Retinal pigment epithelial cell (primary cell): ENCODE data around the gene GALNT17.

ENCODE experiments used
- DNase-seq: peaks from one replicate; pipeline ENCODE4 v3.0.0-alpha.2; 2010; ENCODE audit warnings: low read depth
- H3K4me3 ChIP-seq: 2 replicates; pipeline ENCODE4 v1.5.1; 2011; ENCODE audit warnings: mild to moderate bottlenecking, low read length, control low read depth, moderate library complexity
- CTCF ChIP-seq: conservative IDR thresholded peaks from 2 replicates; pipeline ENCODE4 v1.5.1; 2011; ENCODE audit warnings: low read depth, low read length, control low read depth, inconsistent platforms

The GALNT17 gene

GRCh38 chr7:71157757-71158156 lies 25.8 kb downstream of the GALNT17 start:
- DNase-seq, result no peak
- H3K4me3 ChIP-seq, result no peak overlapping the region
- no peak for TF ChIP-seq CTCF

- no peak overlapping the region for H3K4me3 ChIP-seq
- no peak for TF ChIP-seq CTCF
- no peak for DNase-seq
Observed at GRCh38 chr7:71165708-71166107, 33.8 kb downstream of the GALNT17 start.

- DNase-seq, result no peak
- TF ChIP-seq CTCF, result no peak
- no peak overlapping the region for H3K4me3 ChIP-seq
Observed at GRCh38 chr7:71171476-71171875, 39.5 kb downstream of the GALNT17 start.

GRCh38 chr7:71173955-71174354 lies 42.0 kb downstream of the GALNT17 start:
- TF ChIP-seq CTCF, result no peak
- DNase-seq, result no peak
- no peak overlapping the region for H3K4me3 ChIP-seq

- no peak for DNase-seq
- no peak for TF ChIP-seq CTCF
Observed at GRCh38 chr7:71182438-71182935, 50.5 kb downstream of the GALNT17 start.

GRCh38 chr7:71184136-71184535 lies 52.2 kb downstream of the GALNT17 start:
- H3K4me3 ChIP-seq, result no peak overlapping the region
- no peak for TF ChIP-seq CTCF
- no peak for DNase-seq

More at GRCh38 chr7:71182438-71182935, 50.5 kb downstream of the GALNT17 start:
- H3K4me3 ChIP-seq, result no peak overlapping the region

GRCh38 chr7:71184609-71185008 lies 52.7 kb downstream of the GALNT17 start:
- TF ChIP-seq CTCF, result no peak
- DNase-seq, result no peak
- no peak overlapping the region for H3K4me3 ChIP-seq
